ENCODE measurements around the gene RHOA.
A peak's percentile ranks its signal among the peaks of the same experiment; 100 is the strongest.
"Not testable (repeated sequence)": the region's sequence is repeated elsewhere in the genome, so short reads cannot be mapped to it uniquely, and the experiment has no call there.

RHOA gene

GRCh38 chr3:49358884-49359225, 52.9 kb downstream of the RHOA start:
- no peak for DNase-seq

DNA sequence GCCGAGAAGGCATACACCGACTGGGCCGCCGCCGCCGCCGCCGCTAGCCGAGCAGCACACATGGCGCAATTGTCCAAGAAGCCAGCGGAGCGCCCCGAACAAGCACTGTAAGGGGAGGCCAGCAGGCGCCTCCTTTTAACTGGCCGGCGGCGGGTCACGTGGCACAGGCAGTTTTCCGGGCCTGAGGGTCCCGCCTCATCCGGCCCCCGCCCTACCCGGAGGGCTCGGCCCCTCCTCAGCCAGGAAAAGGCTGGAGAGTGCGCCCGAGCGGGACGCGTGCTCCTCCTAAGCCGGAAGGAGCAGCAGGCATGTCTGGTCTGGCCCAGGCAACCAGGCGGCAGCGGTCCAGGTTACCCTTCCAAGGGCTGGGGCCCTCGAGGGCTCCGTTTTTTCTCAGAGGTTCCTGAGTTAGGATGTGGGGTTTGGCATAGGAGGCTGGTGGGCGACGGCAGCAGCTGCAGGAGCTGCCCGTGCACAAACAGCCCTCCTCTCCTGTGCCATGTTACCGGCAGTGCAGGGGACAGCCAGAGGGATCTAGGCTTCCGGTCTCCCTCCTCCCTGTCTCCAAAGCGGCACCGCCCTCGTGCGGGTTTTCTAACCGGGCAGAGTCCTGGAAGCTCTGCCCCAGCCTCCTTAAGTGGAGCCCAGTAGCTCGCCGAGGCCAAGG, 53.4 kb downstream of the RHOA start, which contains the start of gene GPX1:
Gene GPX1, minus strand, starts transcription at position 137 of the 667 bp plus-strand sequence. Its CDS starts 75 bp downstream, at position 62.
- peak; percentile 78 for DNase-seq

DNA sequence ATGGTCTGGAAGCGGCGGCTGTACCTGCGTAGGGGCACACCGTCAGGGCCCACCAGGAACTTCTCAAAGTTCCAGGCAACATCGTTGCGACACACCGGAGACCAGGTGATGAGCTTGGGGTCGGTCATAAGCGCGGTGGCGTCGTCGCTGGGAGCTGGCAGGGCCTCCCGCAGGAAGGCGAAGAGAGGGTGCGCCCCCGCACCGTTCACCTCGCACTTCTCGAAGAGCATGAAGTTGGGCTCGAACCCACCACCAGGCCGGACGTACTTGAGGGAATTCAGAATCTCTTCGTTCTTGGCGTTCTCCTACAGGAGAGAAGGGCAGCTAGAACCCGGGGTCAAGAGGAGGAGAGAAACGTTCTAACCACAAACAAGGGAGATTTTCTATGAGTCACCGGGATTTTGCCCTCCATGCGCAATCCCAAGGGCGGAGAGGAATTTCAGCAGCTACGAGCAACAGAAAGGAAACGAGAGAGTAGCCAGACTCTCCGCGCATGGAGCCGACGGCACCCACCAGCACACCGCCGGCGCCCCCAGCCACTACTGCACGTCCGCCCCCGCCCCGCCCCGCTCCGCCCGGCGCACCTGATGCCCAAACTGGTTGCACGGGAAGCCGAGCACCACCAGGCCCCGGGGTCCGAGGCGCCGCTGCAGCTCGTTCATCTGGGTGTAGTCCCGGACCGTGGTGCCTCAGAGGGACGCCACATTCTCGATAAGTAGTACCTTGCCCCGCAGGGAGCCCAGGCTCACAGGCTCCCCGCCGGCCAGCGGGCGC, 54.1 kb downstream of the RHOA start:
- DNase-seq: peak; percentile 57

- not testable (repeated sequence) for DNase-seq
These were observed 54.7 kb downstream of the RHOA start for GRCh38 chr3:49357095-49357442.

DNA sequence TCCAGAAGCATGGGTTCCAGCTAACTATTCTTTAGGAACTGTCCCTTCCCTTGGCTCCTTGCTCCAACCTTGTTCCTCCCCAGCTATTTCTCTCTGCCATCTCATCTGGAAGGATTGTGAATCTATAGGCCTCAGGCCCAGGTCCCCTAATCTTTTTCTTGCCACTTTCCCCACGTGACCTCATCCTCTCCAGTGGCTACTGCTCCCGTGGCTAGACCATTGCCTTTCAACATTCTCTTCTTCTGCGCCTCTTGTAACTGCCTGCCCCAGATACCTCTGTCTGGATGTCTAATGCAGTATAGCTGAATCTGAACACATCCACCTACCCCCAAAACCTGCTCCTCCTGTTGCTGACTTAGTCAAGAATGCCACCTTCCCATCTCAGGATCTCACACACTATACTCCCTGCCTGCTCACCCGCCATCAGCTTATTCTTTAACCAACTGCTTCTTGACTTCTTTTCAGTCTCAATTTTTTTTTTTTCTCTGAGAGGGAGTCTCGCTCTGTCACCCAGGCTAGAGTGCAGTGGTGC, 58.8 kb downstream of the RHOA start:
- DNase-seq: no peak

GRCh38 chr3:49352281-49352680, 59.5 kb downstream of the RHOA start:
- DNase-seq: no peak

DNA sequence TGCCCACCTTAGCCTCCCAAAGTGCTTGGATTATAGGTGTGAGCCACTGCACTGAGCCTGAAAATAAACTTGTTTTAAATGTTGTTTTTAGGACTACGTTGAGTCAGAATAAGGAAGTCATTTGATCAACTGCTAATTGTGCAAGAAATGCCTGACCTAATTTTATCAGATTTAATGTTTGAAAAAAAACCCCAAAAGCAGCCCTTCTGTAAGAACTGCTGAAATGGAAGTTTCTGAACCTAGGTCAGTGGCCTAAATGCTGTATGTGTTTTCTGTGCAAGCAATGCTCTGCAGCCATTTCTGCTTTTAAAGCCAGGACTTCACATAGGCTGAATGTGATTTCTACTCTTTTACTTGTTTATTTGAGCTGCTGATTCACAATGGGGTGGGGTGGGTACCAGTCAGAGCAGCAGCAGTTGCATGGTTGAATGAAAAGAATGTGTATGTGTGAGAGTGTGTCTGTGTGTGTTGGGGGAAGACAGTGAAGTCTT, 60.2 kb downstream of the RHOA start:
- no peak for DNase-seq

- no peak for DNase-seq
These were observed 62.2 kb downstream of the RHOA start for GRCh38 chr3:49349348-49350114.

DNA sequence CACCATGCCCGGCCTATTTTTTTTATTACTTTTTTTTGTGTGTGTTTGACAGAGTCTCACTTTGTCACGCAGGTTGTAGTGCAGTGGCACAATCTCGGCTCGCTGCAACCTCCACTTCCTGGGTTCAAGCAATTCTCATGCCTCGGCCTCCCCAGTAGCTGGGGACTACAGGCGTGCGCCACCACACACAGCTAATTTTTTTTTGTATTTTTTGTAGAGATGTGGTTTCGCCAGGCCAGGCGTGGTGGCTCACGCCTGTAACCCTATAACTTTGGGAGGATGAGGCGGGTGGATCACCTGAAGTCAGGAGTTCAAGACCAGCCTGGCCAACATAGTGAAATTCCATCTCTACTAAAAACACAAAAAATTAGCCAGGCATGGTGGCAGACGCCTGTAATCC, 63.4 kb downstream of the RHOA start:
- not testable (repeated sequence) for DNase-seq

GRCh38 chr3:49346797-49347251, 65.0 kb downstream of the RHOA start:
- no peak for DNase-seq

- no peak for DNase-seq
These were observed 68.6 kb downstream of the RHOA start for GRCh38 chr3:49343163-49343562.

DNA sequence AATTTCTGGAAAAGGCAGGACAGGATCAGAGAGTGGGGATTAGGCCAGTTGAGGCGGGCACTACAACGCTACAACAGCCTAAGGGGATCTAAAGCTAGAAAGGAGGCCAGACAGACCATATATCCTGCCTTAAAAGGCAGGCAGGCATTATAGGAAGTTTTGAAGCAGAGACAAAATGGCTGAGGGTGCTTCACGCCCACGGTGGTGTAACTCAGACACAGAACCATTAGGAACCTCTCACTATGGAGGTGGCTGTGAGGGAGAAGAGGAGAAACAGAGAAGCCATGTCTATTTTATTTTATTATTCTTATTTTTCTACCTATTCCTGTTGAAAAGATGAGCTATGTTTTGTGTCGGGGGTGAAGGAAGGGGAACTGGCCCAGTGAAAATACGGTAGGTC, 69.8 kb downstream of the RHOA start:
- DNase-seq: no peak

- peak; percentile 94 for DNase-seq
These were observed 71.6 kb downstream of the RHOA start, which contains the start of gene USP4 for GRCh38 chr3:49339941-49340800. USP4 (minus strand) TSS chr3:49340053; CDS start chr3:49340024, 29 bp downstream.

GRCh38 chr3:49339581-49339940, 72.2 kb downstream of the RHOA start:
- DNase-seq: peak; percentile 30

GRCh38 chr3:49333916-49334633, 77.7 kb downstream of the RHOA start:
- no peak for DNase-seq

DNA sequence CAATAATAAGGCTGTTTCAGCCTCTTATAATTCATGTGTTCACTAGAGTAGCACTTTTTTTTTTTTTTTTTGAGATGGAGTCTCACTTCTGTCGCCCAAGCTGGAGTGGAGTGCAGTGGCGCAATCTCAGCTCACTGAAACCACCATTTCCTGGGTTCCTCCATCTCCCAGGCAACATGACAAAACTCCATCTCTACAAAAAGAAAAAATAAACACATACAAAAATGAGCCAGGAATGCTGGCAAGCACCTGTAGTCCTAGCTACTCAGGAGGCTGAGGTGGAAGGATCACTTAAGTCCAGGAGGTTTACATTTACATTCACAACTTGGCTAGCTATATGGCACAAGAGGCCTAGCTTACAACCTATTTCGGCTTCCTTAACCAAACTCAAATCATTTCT, 78.7 kb downstream of the RHOA start:
- DNase-seq: no peak

GRCh38 chr3:49329186-49329585, 82.6 kb downstream of the RHOA start:
- DNase-seq: no peak

DNA sequence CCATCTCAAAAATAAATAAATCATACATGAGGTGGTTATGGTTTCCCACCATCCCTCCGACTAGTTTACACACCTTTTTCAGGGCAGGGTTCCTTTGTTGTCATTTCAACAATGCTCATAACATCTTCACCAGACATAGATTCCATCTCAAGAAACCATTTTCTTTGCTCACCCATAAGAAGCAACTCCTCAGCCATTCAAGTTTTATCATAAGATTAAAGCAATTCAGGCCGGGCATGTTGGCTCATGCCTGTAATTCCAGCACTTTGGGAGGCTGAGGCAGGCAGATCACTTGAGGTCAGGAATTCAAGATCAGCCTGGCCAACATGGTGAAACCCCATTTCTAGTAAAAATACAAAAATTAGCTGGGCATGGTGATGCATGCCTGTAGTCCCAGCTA, 83.4 kb downstream of the RHOA start:
- DNase-seq: not testable (repeated sequence)

DNA sequence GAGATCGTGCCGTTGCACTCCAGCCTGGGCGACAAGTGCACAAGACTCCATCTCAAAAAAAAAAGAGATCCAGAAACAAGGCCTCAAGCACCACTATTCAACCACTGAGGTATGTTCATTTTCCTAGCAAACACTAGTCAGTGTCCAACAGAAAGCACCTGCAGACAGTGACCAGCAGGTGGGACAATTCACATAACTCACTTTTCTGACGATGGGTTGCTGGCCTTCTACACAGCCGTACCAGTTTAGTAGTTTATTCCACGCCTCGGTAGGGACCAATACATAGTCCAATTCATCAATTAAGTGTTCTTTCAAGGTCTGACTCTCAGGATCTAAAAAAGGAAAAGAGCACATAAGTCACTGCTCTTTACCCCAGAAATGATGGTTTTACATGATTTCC, 84.3 kb downstream of the RHOA start:
- no peak for DNase-seq

- no peak for DNase-seq
These were observed 87.0 kb downstream of the RHOA start for GRCh38 chr3:49324768-49325167.

DNA sequence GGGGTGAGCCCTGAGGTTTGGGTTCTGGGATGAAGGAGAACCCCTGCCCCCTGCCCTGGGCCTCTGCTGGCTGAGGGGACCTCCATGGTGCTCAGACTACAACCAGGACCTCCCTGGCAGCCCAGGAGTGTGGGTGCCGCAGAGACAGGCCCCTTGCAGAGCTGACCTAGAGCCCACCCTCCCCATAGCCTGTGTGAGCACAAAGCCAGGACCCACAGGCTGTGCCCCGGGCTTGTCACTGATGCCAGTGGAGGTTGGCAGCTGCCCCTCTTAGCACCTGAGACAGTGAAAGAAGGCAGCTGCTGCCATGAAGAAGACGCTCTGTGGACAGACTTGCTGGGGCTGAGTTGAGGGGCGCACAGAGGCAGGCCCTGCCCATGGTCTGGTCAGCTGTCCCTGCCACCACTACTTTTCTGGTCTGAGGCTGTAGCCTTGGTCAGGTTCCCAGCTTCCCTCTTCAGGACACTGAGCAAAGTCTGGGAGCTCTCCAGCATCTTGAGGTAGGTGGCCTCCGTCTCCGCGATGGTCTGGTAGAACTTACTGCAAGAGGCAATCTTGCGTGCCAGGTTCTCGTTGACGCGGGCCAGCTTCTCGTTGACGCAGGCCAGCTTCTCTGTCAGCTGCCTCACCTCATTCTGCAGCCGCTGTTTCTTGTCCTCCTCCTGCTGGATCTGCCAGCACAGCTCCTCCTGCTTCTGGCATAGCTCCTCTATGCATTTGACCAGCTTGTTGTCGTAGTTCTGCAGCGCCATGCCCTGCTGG, 94.9 kb downstream of the RHOA start:
- no peak for DNase-seq
